ENCODE data around the gene ADAM12. TPM values are rescaled to one million over a fixed set of nuclear protein-coding genes. Genes with fewer than 3 reads are reported as not detected.

The ADAM12 gene
- total RNA-seq, 1 experiment from 2014 or later, result 0.24 TPM

GRCh38 chr10:126218778-126219649 is 169.3 kb downstream of the ADAM12 start:
- no peak overlapping the region for H2BK5ac ChIP-seq (ENCODE audit: insufficient read length, low read length)
- no peaks in the 10 kb centered on the region for H3K79me1 ChIP-seq (ENCODE audit: insufficient read depth, low read depth, low read length, poor library complexity, severe bottlenecking)
- Mint-ChIP-seq H3K36me3 (ENCODE audit: insufficient read depth in 1 of 3, low read depth in 3 of 3) (no peaks in the 10 kb centered on the region), H3K27me3 (ENCODE audit: low read depth) (no peaks in the 10 kb centered on the region; the same call in none of the 2 replicates), H3K4me1 (peaks cover 15 to 16% of the 10 kb centered on the region in 2 experiments), H3K4me3 (no peak overlapping the region), H3K9me3 (no peaks in the 10 kb centered on the region), H3K27ac (no peak overlapping the region)
- no peak overlapping the region for H3K9ac ChIP-seq (ENCODE audit: extremely low read depth, insufficient read length, low read length)
- H3K4me1 ChIP-seq (ENCODE audit: insufficient read depth, low read length), result peaks cover 3% of the 10 kb centered on the region; the same call in 1 of the 2 replicates
- no peak overlapping the region for H3K56ac ChIP-seq (ENCODE audit: insufficient read length, low read depth, low read length)
- H2BK20ac ChIP-seq (ENCODE audit: low read depth, low read length, poor library complexity, severe bottlenecking), result no peak overlapping the region
- no peak overlapping the region for H2AK5ac ChIP-seq (ENCODE audit: insufficient read length, low read length)
- H3K23ac ChIP-seq (ENCODE audit: insufficient read length, low read depth, low read length), result no peak overlapping the region
- H3K27me3 ChIP-seq (ENCODE audit: insufficient read depth, low read length), result no peaks in the 10 kb centered on the region
- no peak overlapping the region for H4K91ac ChIP-seq (ENCODE audit: insufficient read length, low read depth, low read length)
- no peaks in the 10 kb centered on the region for H3K23me2 ChIP-seq (ENCODE audit: insufficient read length, low read depth, low read length, poor library complexity, severe bottlenecking)
- TF ChIP-seq CTCF (conservative IDR thresholded peaks at IDR 0.05), result no peak
- no peak overlapping the region for H3K14ac ChIP-seq (ENCODE audit: insufficient read depth, low read length)
- H4K8ac ChIP-seq (replicated peaks; ENCODE audit: insufficient read length, low read depth, low read length), result no peak overlapping the region
- H3K79me2 ChIP-seq (ENCODE audit: insufficient read depth, low read length), result no peaks in the 10 kb centered on the region
- WGBS (ENCODE audit: extremely low coverage, insufficient read length, low lambda C conversion rate), result no CpG with 5 or more reads among the region's 13 CpGs
- no peak overlapping the region for H3K4me2 ChIP-seq (ENCODE audit: insufficient read depth, insufficient read length, low read length)
- H3K18ac ChIP-seq (ENCODE audit: insufficient read length, low read depth, low read length), result no peak overlapping the region
- H3K4ac ChIP-seq (ENCODE audit: low read depth, low read length), result no peak overlapping the region
- H3K27ac ChIP-seq (ENCODE audit: insufficient read length, low read depth, low read length), result no peak overlapping the region
- H3T11ph ChIP-seq (ENCODE audit: low read length), result no peak overlapping the region
- H2BK120ac ChIP-seq (ENCODE audit: low read depth, low read length, poor library complexity, severe bottlenecking), result no peak overlapping the region
- no peak overlapping the region for H2BK15ac ChIP-seq (ENCODE audit: low read depth, low read length)
- H3K9me3 ChIP-seq (ENCODE audit: control insufficient read depth, low read depth, low read length), result no peaks in the 10 kb centered on the region
- no peak overlapping the region for H2BK12ac ChIP-seq (ENCODE audit: insufficient read length, low read depth, low read length)
- no peak for DNase-seq
- H4K20me1 ChIP-seq (ENCODE audit: control insufficient read depth, insufficient read depth, insufficient read length), result no peaks in the 10 kb centered on the region
- H4K5ac ChIP-seq (ENCODE audit: insufficient read length, low read depth, low read length), result no peak overlapping the region
- H2AFZ ChIP-seq (ENCODE audit: low read length), result no peak overlapping the region

Data from H9 (cell line).